H1 (cell line): Measurements from ENCODE around the gene TOM1L2. TPM values are rescaled to one million over a fixed set of nuclear protein-coding genes. Genes with fewer than 3 reads are reported as not detected.

ENCODE experiments used
- CTCF ChIA-PET: fragments of 300-600 bp; sonication (Branson Sonifier 250); formaldehyde crosslinking; loops from one replicate; lab custom pipeline; 2021; ENCODE audit not compliant: partially characterized antibody; lab: Charles Lee
- POLR2A ChIA-PET: fragments of 300-600 bp; sonication (Branson Sonifier 250); formaldehyde crosslinking; loops from one replicate; lab custom pipeline; 2021; ENCODE audit warnings: inconsistent platforms; ENCODE audit not compliant: partially characterized antibody; lab: Charles Lee
- DNase-seq, 2 experiments: peaks; one replicate each; pipeline versions ENCODE4 v3.0.0 to v3.0.0-alpha.2; 2010 to 2022; ENCODE audit warnings: low spot score in 2 of 2, low read depth in 1 of 2, mixed read lengths in 1 of 2
- FAIRE-seq: peaks from 2 replicates; lab custom pipeline; 2011; peaks lifted over from hg19 to GRCh38; lab: Jason Lieb, UNC
- H2AFZ ChIP-seq: 2 replicates; pipeline ENCODE4 v1.8.1; 2012; ENCODE audit warnings: low read length, inconsistent platforms
- H2AK5ac ChIP-seq: 2 replicates; pipeline ENCODE4 v1.6.1; 2013; ENCODE audit warnings: low read depth, low read length
- H2BK120ac ChIP-seq: replicated peaks from 2 replicates; pipeline ENCODE3; 2013; ENCODE audit warnings: low read depth, low read length, inconsistent platforms
- H2BK12ac ChIP-seq: 2 replicates; pipeline ENCODE4 v1.6.1; 2013; ENCODE audit warnings: low read depth, low read length
- H2BK15ac ChIP-seq: 2 replicates; pipeline ENCODE4 v1.6.1; 2013; ENCODE audit warnings: low read length
- H2BK20ac ChIP-seq: 2 replicates; pipeline ENCODE4 v1.6.1; 2013; ENCODE audit warnings: low read length
- H2BK5ac ChIP-seq: 2 replicates; pipeline ENCODE4 v1.6.1; 2013; ENCODE audit warnings: low read depth, low read length
- H3K14ac ChIP-seq: 2 replicates; pipeline ENCODE4 v1.6.1; 2013; ENCODE audit warnings: inconsistent platforms; ENCODE audit not compliant: insufficient read length
- H3K18ac ChIP-seq: 2 replicates; pipeline ENCODE4 v1.6.1; 2013; ENCODE audit warnings: low read length; ENCODE audit errors: extremely low read depth
- H3K23ac ChIP-seq: 2 replicates; pipeline ENCODE4 v1.6.1; 2013; ENCODE audit warnings: inconsistent platforms; ENCODE audit not compliant: insufficient read length
- H3K23me2 ChIP-seq: 2 replicates; pipeline ENCODE4 v1.6.1; 2013; ENCODE audit warnings: low read depth, low read length
- H3K27ac ChIP-seq: 2 replicates; pipeline ENCODE4 v1.6.1; 2011; ENCODE audit warnings: low read depth, low read length, inconsistent platforms
- H3K27me3 ChIP-seq, 4 experiments: replicated peaks in 1 of 4; 1 replicate in 1 of 4; 2 replicates in 3 of 4; pipeline versions ENCODE4 v1.6.1 to v1.8.1; 2011 to 2013; ENCODE audit warnings: low read length in 3 of 4, mild to moderate bottlenecking in 3 of 4, inconsistent platforms in 2 of 4, mixed read lengths in 2 of 4, moderate library complexity in 1 of 4; ENCODE audit not compliant: control insufficient read depth in 3 of 4, insufficient read depth in 3 of 4; ENCODE audit errors: extremely low read depth in 1 of 4
- H3K36me3 ChIP-seq, 4 experiments: 2 replicates each; pipeline versions ENCODE4 v1.6.1 to v1.8.1; 2011 to 2013; ENCODE audit warnings: mild to moderate bottlenecking in 4 of 4, low read length in 3 of 4, moderate library complexity in 2 of 4, control low read depth in 1 of 4, inconsistent platforms in 1 of 4; ENCODE audit not compliant: insufficient read depth in 4 of 4, control insufficient read depth in 2 of 4
- H3K4ac ChIP-seq: replicated peaks from 2 replicates; pipeline ENCODE3; 2013; ENCODE audit warnings: low read length, low read depth, mixed read lengths, inconsistent platforms; ENCODE audit not compliant: insufficient read length
- H3K4me1 ChIP-seq, 4 experiments: replicated peaks in 1 of 4; 1 replicate in 1 of 4; 2 replicates in 3 of 4; pipeline versions ENCODE4 v1.6.1 to v1.8.1; 2011 to 2013; ENCODE audit warnings: low read length in 3 of 4, inconsistent platforms in 2 of 4, mixed read lengths in 1 of 4; ENCODE audit not compliant: insufficient read depth in 4 of 4, control insufficient read depth in 3 of 4
- H3K4me2 ChIP-seq, 2 experiments: 2 replicates each; pipeline versions ENCODE4 v1.6.1 to v1.8.1; 2011 to 2013; ENCODE audit warnings: low read depth in 2 of 2, low read length in 2 of 2, control low read depth in 1 of 2, inconsistent platforms in 1 of 2, mild to moderate bottlenecking in 1 of 2; ENCODE audit not compliant: insufficient read depth in 1 of 2
- H3K4me3 ChIP-seq, 4 experiments: fragments of 200-600, 300-600 bp in 1 of 4; sonication (generic), shearing (Covaris generic), sonication (Bioruptor Twin) in 1 of 4; 2 replicates each; pipeline versions ENCODE4 v1.5.1 to v1.8.1; 2011 to 2016; ENCODE audit warnings: low read length in 4 of 4, low read depth in 3 of 4, control low read depth in 2 of 4, inconsistent platforms in 2 of 4, mild to moderate bottlenecking in 2 of 4, mixed read lengths in 1 of 4, moderate library complexity in 1 of 4; ENCODE audit not compliant: insufficient read depth in 2 of 4; ENCODE audit errors: extremely low read depth in 1 of 4
- H3K56ac ChIP-seq: replicated peaks from 2 replicates; pipeline ENCODE3; 2013; ENCODE audit warnings: low read depth, mild to moderate bottlenecking, mixed read lengths, low read length, inconsistent platforms; ENCODE audit not compliant: insufficient read length
- H3K79me1 ChIP-seq: 2 replicates; pipeline ENCODE4 v1.6.1; 2013; ENCODE audit warnings: low read depth, low read length, control low read depth
- H3K79me2 ChIP-seq, 2 experiments: 2 replicates each; pipeline versions ENCODE4 v1.6.1 to v1.8.1; 2012 to 2013; ENCODE audit warnings: low read length in 2 of 2, mild to moderate bottlenecking in 2 of 2, inconsistent platforms in 1 of 2; ENCODE audit not compliant: insufficient read depth in 2 of 2, control insufficient read depth in 1 of 2
- H3K9ac ChIP-seq, 4 experiments: replicated peaks in 1 of 4; 1 replicate in 1 of 4; 2 replicates in 3 of 4; pipeline versions ENCODE4 v1.6.1 to v1.8.1; 2011 to 2013; ENCODE audit warnings: low read depth in 3 of 4, low read length in 3 of 4, control low read depth in 2 of 4, mild to moderate bottlenecking in 2 of 4, moderate library complexity in 2 of 4, inconsistent platforms in 1 of 4; ENCODE audit errors: extremely low read depth in 1 of 4
- H3K9me3 ChIP-seq, 2 experiments: 2 replicates each; pipeline versions ENCODE4 v1.6.1 to v1.8.1; 2012 to 2013; ENCODE audit warnings: mild to moderate bottlenecking in 2 of 2, moderate library complexity in 2 of 2, control low read depth in 1 of 2, inconsistent platforms in 1 of 2, low read depth in 1 of 2, low read length in 1 of 2, mixed read lengths in 1 of 2; ENCODE audit not compliant: insufficient read depth in 2 of 2
- H4K20me1 ChIP-seq, 2 experiments: replicated peaks in 1 of 2; 2 replicates each; pipeline versions ENCODE3 to v1.8.1; 2011 to 2013; ENCODE audit warnings: inconsistent platforms in 2 of 2, low read length in 2 of 2, mild to moderate bottlenecking in 1 of 2; ENCODE audit not compliant: insufficient read depth in 2 of 2, control insufficient read depth in 1 of 2
- H4K5ac ChIP-seq: 2 replicates; pipeline ENCODE4 v1.6.1; 2013; ENCODE audit warnings: low read length, low read depth, mixed read lengths, inconsistent platforms; ENCODE audit not compliant: insufficient read length
- H4K8ac ChIP-seq: 2 replicates; pipeline ENCODE4 v1.8.0; 2013; ENCODE audit warnings: mild to moderate bottlenecking, moderate library complexity, low read length, inconsistent platforms; ENCODE audit not compliant: insufficient read depth; ENCODE audit errors: extremely low read depth
- H4K91ac ChIP-seq: replicated peaks from 2 replicates; pipeline ENCODE3; 2013; ENCODE audit warnings: low read length, mixed read lengths, inconsistent platforms; ENCODE audit not compliant: insufficient read length
- CEBPB ChIP-seq: IDR thresholded peaks from 2 replicates; pipeline ENCODE4 v1.6.1; 2012; ENCODE audit warnings: low read depth, low read length
- WGBS, 2 experiments: shearing (Covaris generic) in 1 of 2; methylation state at CpG; one replicate each; pipeline versions ENCODE4 v1.1.6 to v1.1.7; 2013 to 2015; ENCODE audit warnings: low lambda C conversion rate in 2 of 2, mixed read lengths in 2 of 2, inconsistent platforms in 1 of 2, low coverage in 1 of 2, missing lambda C conversion rate in 1 of 2; ENCODE audit not compliant: insufficient replicate concordance in 2 of 2, insufficient coverage in 1 of 2, insufficient read length in 1 of 2; ENCODE audit errors: extremely low coverage in 1 of 2, missing lambda C conversion rate in 1 of 2; 5-methylcytosine and 5-hydroxymethylcytosine counted together
- polyA plus RNA-seq, 7 experiments: library from polyadenylated mRNA; depleted of rRNA in 3 of 7; stranded (reverse) in 5 of 7; unstranded in 2 of 7; fragments of >200 nt in 5 of 7; fragments of 200-250 nt in 2 of 7; gene quantifications; 1 replicate in 5 of 7; 2 replicates in 1 of 7; 4 replicates in 1 of 7; pipeline versions ENCODE4 v1.2.1 to v1.2.3, GENCODE V29; 2011 to 2013; ENCODE audit warnings: missing spikeins in 2 of 7, mixed read lengths in 2 of 7
- total RNA-seq: library from RNA; stranded (reverse); fragmentation: NEBNext Ultra II Directional; extraction: Animal tissue kit (Norgen Biotek cat#: 25700); gene quantifications from 2 replicates; pipeline ENCODE4 v1.2.1, GENCODE V29; 2021

The TOM1L2 gene
- total and polyA plus RNA-seq, 2 of the 8 experiments (the other 6 are each of a cell fraction or from before 2014, with no cell fraction given): 2.0 to 3.4 TPM

DNA sequence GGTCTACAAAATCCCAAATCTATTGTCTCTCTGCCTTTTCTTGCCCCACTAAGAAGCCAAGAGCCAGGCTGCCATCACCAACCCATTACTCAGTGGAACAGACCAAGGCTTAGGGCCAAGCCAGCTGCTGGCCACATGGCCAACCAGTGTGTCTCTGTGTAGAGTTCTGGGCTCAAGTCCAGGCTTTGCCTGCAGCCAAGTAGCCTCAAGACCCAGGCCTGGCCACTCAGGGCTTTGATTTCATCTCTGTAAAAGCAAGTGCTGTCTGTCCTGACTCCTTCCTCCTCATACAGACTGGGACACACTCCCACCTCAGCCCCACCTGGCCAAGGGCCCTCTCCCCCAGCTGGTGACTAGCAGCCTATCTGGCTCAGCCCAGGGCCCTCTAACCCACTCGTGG, 150.0 kb downstream of the TOM1L2 start:
- peak overlapping the region; percentile 60; the same call in 1 of the 2 replicates for H3K18ac ChIP-seq
- no peak overlapping the region for H3K27ac ChIP-seq
- H3K23me2 ChIP-seq: peaks cover 5% of the 10 kb centered on the region
- H2AK5ac ChIP-seq: no peak overlapping the region
- H2AFZ ChIP-seq: no peak overlapping the region
- H3K27me3 ChIP-seq: no peaks in the 10 kb centered on the region; a peak in 1 of 7 replicates
- H3K36me3 ChIP-seq: peaks cover 4 to 28% (median 13%) of the 10 kb centered on the region in 4 experiments; a peak in 6 of 8 replicates
- 90% methylated on average over 1 of the region's 1 CpG; no CpG with 5 or more reads in 1 of the 2 experiments for WGBS, 2 experiments
- H3K9ac ChIP-seq: no peak overlapping the region
- H3K14ac ChIP-seq: no peak overlapping the region
- no peak overlapping the region for H2BK5ac ChIP-seq
- H4K20me1 ChIP-seq: peaks cover 41 to 66% of the 10 kb centered on the region in 2 experiments
- FAIRE-seq (no peak), DNase-seq (no peak)
- H4K5ac ChIP-seq: no peak overlapping the region
- H3K9me3 ChIP-seq: no peaks in the 10 kb centered on the region
- H2BK120ac ChIP-seq: no peak overlapping the region
- H2BK12ac ChIP-seq: 0 out of 2 replicates have a peak overlapping the region, but pooled peaks have one; percentile 27
- H4K91ac ChIP-seq: no peak overlapping the region
- H2BK20ac ChIP-seq: no peak overlapping the region
- TF ChIP-seq CEBPB: no peak
- peaks cover 13 to 41% (median 27%) of the 10 kb centered on the region in 4 experiments for H3K4me1 ChIP-seq
- peaks cover 38% of the 10 kb centered on the region for H3K79me1 ChIP-seq
- H3K23ac ChIP-seq: no peak overlapping the region
- ChIA-PET CTCF (interaction anchor here (1.5 to 18.1 kb wide), 4 partner anchors 10 to 67 kb away, joined by 3 to 375 read pairs (median 49); partner anchors contain the start of gene SREBF1), POLR2A (interaction anchor here (1.2 to 24.7 kb wide), 3 partner anchors 4 to 22 kb away, joined by 3 to 532 read pairs (median 532); partner anchors contain the start of gene SREBF1)
- no peak overlapping the region for H4K8ac ChIP-seq
- no peak overlapping the region for H3K4ac ChIP-seq
- no peak overlapping the region for H3K56ac ChIP-seq
- H3K4me3 ChIP-seq: no peak overlapping the region
- H3K79me2 ChIP-seq: peaks cover 4 to 49% of the 10 kb centered on the region in 2 experiments; a peak in 3 of 4 replicates
- H2BK15ac ChIP-seq: no peak overlapping the region
- H3K4me2 ChIP-seq: no peak overlapping the region
